Limb (tissue), 2 donors: Measurements from ENCODE around the gene RBP7.

Experiments
- DNase-seq, 2 donors: peaks; one replicate each; pipeline ENCODE4 v3.0.0-alpha.2; 2016; ENCODE audit errors: extremely low spot score in 2 of 2

The RBP7 gene

GRCh38 chr1:10065344-10065685 lies 68.3 kb downstream of the RBP7 start:
- DNase-seq, result no peak
